Measurements from ENCODE around the gene DENND6B.

DNA sequence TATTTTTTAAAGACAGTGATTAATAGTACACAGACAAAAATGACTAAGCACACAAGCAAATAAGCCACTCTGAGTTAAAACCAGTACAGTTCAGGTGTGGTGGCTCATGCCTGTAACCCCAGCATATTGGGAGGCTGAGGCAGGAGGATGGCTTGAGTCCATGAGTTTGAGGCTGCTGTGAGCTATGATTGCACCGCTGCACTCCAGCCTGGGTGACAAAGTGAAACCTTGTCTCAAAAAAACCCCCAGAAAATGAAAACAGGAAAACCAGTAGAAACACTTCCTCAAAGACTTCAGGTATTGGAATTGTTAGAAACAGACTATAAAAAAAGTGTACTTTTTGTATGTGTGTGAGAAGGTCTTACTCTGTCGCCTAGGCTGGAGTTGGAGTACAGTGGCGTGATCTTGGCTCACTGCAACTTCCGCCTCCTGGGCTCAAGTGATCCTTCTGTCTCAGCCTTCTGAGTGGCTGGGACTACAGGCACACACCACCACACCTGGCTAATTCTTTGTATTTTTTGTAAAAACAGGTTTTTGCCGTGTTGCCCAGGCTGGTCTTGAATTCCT, 49.4 kb upstream of the DENND6B start:
- TF ChIP-seq, protein P1, sequence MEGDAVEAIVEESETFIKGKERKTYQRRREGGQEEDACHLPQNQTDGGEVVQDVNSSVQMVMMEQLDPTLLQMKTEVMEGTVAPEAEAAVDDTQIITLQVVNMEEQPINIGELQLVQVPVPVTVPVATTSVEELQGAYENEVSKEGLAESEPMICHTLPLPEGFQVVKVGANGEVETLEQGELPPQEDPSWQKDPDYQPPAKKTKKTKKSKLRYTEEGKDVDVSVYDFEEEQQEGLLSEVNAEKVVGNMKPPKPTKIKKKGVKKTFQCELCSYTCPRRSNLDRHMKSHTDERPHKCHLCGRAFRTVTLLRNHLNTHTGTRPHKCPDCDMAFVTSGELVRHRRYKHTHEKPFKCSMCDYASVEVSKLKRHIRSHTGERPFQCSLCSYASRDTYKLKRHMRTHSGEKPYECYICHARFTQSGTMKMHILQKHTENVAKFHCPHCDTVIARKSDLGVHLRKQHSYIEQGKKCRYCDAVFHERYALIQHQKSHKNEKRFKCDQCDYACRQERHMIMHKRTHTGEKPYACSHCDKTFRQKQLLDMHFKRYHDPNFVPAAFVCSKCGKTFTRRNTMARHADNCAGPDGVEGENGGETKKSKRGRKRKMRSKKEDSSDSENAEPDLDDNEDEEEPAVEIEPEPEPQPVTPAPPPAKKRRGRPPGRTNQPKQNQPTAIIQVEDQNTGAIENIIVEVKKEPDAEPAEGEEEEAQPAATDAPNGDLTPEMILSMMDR (IDR thresholded peaks at IDR 0.05), result no peak
- no peak for TF ChIP-seq POLR2A (IDR thresholded peaks at IDR 0.05)
